MM.1S (cell line): ENCODE results near the gene ABCB8.

Experiments used
- EZH2 ChIP-seq: fragments of 300-600 bp; sonication (generic); optimal IDR thresholded peaks from 2 replicates; pipeline ENCODE3; 2017; ENCODE audit warnings: low read depth, mild to moderate bottlenecking, antibody characterized with exemption, low read length, mixed read lengths
- TF ChIP-seq, protein P1 (sequence below): fragments of 300-600 bp; sonication (generic); IDR thresholded peaks from 2 replicates; pipeline ENCODE4 v1.5.1; 2016; ENCODE audit warnings: antibody characterized with exemption, low read length, mixed read lengths

DNA sequence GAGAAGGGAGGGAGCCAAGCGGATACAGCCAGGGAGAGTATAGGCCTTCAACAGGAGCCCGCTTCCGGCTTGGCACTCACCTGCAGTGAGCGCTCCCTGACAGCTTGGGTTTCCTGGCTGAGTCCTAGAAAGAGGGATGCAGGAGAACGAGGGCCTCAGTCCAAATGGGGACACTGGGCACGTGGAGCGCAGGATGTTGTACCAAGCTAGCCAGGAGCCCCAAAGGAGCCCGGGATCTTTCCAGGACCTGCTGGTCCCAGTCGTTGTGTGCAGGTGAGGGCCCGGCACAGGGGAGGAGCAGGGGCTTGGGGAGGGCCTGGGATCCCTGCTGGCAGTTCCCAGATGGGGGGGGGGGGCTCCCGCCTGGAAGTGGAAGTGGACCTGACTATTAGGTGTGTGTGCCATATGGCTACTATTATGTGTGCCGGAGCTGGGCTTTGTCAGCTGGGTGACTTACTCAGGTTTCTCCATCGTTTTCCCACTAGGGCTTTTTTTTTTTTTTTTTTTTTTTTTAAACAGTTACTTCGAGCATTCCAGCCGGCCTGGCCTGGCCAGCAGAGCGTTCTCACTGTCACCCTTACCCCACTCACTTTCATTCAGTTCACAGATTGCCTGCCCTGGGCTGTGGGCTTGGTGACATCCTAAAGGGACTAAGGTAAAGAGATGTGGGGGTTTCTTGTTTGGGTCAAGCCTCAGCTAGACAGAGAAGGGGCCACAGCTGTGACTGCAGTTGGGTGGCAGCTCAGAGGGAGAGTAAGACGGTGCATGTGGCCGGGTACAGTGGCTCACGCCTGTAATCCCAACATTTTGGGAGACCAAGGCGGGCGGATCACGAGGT is 61.9 kb downstream of the ABCB8 start:
- no peak for TF ChIP-seq EZH2
- TF ChIP-seq, protein P1, sequence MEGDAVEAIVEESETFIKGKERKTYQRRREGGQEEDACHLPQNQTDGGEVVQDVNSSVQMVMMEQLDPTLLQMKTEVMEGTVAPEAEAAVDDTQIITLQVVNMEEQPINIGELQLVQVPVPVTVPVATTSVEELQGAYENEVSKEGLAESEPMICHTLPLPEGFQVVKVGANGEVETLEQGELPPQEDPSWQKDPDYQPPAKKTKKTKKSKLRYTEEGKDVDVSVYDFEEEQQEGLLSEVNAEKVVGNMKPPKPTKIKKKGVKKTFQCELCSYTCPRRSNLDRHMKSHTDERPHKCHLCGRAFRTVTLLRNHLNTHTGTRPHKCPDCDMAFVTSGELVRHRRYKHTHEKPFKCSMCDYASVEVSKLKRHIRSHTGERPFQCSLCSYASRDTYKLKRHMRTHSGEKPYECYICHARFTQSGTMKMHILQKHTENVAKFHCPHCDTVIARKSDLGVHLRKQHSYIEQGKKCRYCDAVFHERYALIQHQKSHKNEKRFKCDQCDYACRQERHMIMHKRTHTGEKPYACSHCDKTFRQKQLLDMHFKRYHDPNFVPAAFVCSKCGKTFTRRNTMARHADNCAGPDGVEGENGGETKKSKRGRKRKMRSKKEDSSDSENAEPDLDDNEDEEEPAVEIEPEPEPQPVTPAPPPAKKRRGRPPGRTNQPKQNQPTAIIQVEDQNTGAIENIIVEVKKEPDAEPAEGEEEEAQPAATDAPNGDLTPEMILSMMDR: no peak
